ENCODE data around the gene PCDHA2.
"Not testable (repeated sequence)": the region's sequence is repeated elsewhere in the genome, so short reads cannot be mapped to it uniquely, and the experiment has no call there.

Gene PCDHA2

DNA sequence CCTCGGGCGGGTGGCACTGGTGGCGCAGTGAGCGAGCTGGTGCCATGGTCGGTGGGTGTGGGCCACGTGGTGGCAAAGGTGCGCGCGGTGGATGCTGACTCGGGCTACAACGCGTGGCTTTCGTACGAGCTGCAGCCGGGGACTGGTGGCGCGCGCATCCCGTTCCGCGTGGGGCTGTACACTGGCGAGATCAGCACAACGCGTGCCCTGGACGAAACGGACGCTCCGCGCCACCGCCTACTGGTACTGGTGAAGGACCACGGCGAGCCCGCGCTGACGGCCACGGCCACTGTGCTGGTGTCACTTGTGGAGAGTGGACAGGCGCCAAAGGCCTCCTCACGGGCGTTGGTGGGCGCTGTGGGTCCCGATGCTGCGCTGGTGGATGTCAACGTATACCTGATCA, 14.2 kb downstream of the PCDHA2 start:
- in situ Hi-C loops (cut with MboI; ENCODE audit: low sequenced_read_pairs), result no loop called here

DNA sequence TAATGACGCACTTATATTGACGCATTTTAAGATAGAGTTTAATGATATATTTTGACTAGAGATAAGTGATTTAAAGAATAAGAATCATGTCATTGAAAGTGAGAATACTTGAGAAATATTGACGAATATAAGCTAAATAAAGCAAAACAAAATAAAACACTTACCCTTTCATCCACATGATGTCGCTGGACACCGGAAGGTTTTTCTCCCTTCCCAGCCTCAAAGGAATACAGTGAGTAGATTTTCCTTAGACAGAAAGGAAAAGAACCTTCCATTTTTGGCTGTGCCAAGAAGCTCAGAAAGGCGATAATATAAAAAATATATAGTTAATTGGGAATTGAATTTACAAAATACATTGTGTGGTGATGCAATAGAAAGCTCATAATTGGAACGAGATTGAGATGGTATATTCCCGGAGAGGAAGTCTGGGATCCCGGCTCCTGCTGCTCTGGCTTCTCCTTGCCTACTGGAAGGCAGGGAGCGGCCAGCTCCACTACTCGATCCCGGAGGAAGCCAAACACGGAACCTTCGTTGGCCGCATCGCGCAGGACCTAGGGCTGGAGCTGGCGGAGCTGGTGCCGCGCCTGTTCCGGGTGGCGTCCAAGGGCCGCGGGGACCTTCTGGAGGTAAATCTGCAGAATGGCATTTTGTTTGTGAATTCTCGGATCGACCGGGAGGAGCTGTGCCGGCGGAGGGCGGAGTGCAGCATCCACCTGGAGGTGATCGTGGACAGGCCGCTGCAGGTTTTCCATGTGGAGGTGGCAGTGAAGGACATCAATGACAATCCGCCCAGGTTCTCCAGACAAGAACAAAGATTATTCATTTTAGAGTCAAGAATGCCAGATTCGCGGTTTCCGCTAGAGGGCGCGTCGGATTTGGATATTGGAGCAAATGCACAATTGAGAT, 27.0 kb downstream of the PCDHA2 start, which contains the start of gene PCDHA5:
Gene PCDHA5, plus strand, starts transcription at position 239 of the 906 bp plus-strand sequence.
- in situ Hi-C loops (cut with MboI; ENCODE audit: low sequenced_read_pairs), result no loop called here

DNA sequence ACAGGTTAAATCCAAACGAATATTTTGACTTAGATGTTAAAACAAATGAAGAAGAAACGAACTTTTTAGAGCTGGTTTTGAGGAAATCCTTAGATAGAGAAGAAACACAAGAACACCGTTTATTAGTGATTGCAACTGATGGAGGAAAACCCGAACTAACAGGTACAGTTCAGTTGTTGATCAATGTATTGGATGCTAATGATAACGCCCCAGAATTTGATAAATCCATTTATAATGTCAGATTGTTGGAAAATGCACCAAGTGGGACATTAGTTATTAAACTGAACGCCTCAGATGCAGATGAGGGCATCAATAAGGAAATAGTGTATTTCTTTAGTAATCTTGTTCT, 27.6 kb downstream of the PCDHA2 start:
- in situ Hi-C loops (cut with MboI; ENCODE audit: low sequenced_read_pairs), result no loop called here

DNA sequence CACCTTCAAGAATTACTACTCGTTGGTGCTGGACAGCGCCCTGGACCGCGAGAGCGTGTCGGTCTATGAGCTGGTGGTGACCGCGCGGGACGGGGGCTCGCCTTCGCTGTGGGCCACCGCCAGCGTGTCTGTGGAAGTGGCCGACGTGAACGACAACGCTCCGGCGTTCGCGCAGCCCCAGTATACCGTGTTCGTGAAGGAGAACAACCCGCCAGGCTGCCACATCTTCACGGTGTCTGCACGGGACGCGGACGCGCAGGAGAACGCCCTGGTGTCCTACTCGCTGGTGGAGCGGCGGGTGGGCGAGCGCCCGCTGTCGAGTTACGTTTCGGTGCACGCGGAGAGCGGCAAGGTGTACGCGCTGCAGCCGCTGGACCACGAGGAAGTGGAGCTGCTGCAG, 28.3 kb downstream of the PCDHA2 start:
- in situ Hi-C loops (cut with MboI; ENCODE audit: low sequenced_read_pairs), result not testable (repeated sequence)

DNA sequence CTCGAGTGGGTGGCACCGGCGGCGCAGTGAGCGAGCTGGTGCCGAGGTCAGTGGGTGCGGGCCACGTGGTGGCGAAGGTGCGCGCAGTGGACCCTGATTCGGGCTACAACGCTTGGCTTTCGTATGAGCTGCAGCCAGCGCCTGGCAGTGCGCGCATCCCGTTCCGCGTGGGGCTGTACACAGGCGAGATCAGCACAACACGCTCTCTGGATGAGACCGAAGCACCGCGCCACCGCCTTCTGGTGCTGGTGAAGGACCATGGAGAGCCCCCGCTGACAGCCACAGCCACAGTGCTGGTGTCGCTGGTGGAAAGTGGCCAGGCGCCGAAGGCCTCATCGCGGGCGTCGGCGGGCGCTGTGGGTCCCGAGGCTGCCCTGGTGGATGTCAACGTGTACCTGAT, 28.8 kb downstream of the PCDHA2 start:
- in situ Hi-C loops (cut with MboI; ENCODE audit: low sequenced_read_pairs), result no loop called here

DNA sequence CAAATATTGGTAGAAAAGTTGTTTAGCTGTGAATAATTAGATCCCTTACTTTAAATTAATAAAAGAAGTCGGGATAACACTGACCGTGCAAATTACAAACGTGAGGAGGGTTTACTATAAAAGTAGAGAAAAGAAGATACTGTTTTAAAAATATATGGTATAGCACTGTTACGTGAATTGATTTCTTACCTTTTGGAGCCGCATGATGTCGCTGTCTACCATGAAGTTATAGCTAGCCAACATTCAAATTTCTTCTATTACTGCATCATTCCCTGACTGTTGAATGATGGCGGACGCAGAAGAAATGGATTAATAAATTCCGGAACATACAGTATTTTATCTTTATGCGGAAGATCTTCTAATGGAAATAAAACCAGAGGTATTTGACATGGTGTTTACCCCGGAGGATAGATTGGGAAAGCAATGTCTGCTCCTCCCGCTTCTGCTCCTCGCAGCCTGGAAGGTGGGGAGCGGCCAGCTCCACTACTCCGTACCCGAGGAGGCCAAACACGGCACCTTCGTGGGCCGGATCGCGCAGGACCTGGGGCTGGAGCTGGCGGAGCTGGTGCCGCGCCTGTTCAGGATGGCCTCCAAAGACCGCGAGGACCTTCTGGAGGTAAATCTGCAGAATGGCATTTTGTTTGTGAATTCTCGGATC, 33.2 kb downstream of the PCDHA2 start, which contains the start of gene PCDHA6:
Gene PCDHA6, plus strand, starts transcription at position 257 of the 658 bp plus-strand sequence. Its CDS starts 132 bp downstream, at position 389.
- in situ Hi-C loops (cut with MboI; ENCODE audit: low sequenced_read_pairs), result no loop called here

DNA sequence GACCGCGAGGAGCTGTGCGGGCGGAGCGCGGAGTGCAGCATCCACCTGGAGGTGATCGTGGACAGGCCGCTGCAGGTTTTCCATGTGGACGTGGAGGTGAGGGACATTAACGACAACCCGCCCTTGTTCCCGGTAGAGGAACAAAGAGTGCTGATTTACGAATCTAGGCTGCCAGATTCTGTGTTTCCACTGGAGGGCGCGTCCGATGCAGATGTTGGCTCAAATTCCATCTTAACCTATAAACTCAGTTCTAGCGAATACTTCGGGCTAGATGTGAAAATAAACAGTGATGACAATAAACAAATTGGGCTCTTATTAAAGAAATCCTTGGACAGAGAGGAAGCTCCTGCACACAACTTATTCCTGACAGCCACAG, 33.7 kb downstream of the PCDHA2 start:
- in situ Hi-C loops (cut with MboI; ENCODE audit: low sequenced_read_pairs), result no loop called here

DNA sequence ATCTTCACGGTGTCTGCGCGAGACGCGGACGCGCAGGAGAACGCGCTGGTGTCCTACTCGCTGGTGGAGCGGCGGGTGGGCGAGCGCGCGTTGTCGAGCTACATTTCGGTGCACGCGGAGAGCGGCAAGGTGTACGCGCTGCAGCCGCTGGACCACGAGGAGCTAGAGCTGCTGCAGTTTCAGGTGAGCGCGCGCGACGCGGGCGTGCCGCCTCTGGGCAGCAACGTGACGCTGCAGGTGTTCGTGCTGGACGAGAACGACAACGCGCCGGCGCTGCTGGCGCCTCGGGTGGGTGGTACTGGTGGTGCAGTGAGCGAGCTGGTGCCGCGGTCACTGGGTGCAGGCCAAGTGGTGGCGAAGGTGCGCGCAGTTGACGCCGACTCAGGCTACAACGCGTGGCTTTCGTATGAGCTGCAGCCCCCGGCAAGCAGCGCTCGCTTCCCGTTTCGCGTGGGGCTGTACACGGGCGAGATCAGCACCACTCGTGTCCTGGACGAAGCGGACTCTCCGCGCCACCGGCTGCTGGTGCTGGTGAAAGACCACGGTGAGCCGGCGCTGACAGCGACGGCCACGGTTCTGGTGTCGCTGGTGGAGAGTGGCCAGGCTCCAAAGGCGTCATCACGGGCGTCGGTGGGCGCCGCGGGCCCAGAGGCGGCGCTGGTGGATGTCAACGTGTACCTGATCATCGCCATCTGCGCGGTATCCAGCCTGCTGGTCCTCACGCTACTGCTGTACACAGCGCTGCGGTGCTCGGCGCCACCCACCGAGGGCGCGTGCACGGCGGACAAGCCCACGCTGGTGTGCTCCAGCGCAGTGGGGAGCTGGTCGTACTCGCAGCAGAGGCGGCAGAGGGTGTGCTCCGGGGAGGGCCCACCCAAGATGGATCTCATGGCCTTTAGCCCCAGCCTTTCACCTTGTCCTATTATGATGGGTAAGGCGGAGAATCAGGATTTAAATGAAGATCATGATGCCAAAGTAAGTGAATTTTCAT, 35.2 kb downstream of the PCDHA2 start:
- in situ Hi-C loops (cut with MboI; ENCODE audit: low sequenced_read_pairs), result not testable (repeated sequence)

DNA sequence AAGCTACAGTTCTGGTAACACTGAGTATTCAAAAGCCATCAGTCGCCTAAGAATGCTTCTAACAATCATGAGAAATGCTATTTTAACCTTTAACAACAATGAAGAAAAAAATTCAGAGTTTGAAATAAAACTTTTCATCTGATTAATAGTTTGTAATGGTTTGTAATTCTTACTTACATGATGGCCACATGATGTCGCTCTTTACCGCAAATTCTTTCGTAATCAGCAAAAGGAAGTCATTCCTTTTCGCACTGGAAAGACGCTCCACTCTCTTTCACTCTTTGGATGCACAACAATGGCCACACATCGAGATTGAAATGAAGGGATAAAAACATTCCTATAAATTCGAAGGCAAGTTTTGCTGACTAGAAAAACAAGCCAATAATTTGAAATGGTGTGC, 39.3 kb downstream of the PCDHA2 start, which contains the start of gene PCDHA7:
Gene PCDHA7, plus strand, starts transcription at position 277 of the 400 bp plus-strand sequence. Its CDS starts 115 bp downstream, at position 392.
- in situ Hi-C loops (cut with MboI; ENCODE audit: low sequenced_read_pairs), result no loop called here

DNA sequence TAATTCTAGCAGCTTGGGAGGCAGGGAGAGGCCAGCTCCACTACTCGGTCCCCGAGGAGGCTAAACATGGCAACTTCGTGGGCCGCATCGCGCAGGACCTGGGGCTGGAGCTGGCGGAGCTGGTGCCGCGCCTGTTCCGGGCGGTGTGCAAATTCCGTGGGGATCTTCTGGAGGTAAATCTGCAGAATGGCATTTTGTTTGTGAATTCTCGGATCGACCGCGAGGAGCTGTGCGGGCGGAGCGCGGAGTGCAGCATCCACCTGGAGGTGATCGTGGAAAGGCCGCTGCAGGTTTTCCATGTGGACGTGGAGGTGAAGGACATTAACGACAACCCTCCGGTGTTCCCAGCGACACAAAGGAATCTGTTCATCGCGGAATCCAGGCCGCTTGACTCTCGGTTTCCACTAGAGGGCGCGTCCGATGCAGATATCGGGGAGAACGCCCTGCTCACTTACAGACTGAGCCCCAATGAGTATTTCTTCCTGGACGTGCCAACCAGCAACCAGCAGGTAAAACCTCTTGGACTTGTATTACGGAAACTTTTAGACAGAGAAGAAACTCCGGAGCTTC, 39.9 kb downstream of the PCDHA2 start:
- in situ Hi-C loops (cut with MboI; ENCODE audit: low sequenced_read_pairs), result not testable (repeated sequence)

DNA sequence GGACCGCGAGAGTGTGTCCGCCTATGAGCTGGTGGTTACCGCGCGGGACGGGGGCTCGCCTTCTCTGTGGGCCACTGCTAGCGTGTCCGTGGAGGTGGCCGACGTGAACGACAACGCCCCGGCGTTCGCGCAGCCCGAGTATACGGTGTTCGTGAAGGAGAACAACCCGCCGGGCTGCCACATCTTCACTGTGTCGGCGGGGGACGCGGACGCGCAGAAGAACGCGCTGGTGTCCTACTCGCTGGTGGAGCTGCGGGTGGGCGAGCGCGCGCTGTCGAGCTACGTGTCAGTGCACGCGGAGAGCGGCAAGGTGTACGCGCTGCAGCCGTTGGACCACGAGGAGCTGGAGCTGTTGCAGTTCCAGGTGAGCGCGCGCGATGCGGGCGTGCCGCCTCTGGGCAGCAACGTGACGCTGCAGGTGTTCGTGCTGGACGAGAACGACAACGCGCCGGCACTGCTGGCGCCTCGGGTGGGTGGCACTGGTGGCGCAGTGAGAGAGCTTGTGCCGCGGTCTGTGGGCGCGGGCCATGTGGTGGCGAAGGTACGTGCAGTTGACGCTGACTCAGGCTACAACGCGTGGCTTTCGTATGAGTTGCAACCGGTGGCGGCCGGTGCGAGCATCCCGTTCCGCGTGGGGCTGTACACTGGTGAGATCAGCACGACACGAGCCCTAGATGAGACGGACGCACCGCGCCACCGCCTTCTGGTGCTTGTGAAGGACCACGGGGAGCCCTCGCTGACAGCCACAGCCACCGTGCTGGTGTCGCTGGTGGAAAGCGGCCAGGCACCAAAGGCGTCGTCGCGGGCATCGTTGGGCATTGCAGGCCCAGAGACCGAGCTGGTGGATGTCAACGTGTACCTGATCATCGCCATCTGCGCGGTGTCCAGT, 41.2 kb downstream of the PCDHA2 start:
- in situ Hi-C loops (cut with MboI; ENCODE audit: low sequenced_read_pairs), result no loop called here

DNA sequence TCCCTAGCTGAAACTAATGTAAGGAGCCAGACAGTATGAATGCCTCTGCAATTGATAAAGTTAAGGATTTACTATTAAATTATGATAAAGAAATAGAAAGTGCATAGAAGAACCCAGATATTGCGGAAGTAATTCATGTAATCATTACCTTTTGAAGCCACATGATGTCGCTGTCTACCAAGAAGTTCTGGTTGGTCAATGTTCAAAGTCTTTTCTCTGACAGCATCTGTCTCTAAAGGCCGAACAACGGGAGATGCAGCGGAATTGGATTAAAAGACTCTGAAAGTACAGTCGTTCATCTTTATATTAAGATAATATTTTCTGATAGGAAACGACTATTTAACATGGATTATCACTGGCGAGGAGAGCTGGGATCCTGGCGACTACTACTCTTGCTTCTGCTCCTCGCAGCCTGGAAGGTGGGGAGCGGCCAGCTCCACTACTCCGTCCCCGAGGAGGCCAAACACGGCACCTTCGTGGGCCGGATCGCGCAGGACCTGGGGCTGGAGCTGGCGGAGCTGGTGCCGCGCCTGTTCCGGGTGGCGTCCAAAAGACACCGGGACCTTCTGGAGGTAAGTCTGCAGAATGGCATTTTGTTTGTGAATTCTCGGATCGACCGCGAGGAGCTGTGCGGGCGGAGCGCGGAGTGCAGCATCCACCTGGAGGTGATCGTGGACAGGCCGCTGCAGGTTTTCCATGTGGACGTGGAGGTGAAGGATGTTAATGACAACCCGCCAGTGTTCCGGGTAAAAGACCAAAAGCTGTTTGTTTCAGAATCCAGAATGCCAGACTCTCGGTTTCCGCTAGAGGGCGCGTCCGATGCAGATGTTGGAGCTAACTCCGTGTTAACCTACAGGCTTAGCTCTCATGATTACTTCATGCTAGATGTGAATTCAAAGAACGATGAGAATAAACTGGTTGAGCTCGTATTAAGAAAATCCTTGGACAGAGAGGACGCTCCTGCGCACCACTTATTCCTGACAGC, 46.6 kb downstream of the PCDHA2 start, which contains the start of gene PCDHA8:
Gene PCDHA8, plus strand, starts transcription at position 210 of the 985 bp plus-strand sequence. Its CDS starts 135 bp downstream, at position 345.
- in situ Hi-C loops (cut with MboI; ENCODE audit: low sequenced_read_pairs), result no loop called here

DNA sequence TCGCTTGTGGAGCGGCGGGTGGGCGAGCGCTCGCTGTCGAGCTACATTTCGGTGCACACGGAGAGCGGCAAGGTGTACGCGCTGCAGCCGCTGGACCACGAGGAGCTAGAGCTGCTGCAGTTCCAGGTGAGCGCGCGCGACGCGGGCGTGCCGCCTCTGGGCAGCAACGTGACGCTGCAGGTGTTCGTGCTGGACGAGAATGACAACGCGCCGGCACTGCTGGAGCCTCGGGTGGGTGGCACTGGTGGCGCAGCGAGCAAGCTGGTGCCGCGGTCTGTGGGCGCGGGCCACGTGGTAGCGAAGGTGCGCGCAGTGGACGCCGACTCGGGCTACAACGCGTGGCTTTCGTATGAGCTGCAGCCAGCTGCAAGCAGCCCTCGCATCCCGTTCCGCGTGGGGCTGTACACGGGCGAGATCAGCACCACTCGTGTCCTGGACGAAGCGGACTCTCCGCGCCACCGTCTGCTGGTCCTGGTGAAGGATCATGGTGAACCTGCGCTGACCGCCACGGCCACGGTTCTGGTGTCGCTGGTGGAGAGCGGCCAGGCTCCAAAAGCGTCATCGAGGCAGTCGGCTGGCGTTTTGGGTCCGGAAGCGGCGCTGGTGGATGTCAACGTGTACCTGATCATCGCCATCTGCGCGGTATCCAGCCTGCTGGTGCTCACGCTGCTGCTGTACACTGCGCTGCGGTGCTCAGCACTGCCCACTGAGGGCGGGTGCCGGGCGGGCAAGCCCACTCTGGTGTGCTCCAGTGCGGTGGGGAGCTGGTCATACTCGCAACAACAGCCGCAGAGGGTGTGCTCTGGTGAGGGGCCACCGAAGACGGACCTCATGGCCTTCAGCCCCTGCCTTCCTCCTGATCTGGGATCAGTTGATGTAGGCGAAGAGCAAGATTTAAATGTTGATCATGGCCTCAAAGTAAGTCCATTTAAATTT, 48.4 kb downstream of the PCDHA2 start:
- in situ Hi-C loops (cut with MboI; ENCODE audit: low sequenced_read_pairs), result no loop called here
